Stimulated activated CD4-positive, alpha-beta T cell treated with anti-CD3 and anti-CD28 coated beads, Interleukin-12 subunit alpha, Interleukin-12 subunit beta, amount 100 ng/mL, for 4 hours (primary cell): ENCODE measurements around the gene BLTP3A.
"Not testable (repeated sequence)": the region's sequence is repeated elsewhere in the genome, so short reads cannot be mapped to it uniquely, and the experiment has no call there.

Source experiments
- DNase-seq: peaks from one replicate; pipeline ENCODE4 v3.0.0-alpha.2; 2020

Gene BLTP3A

GRCh38 chr6:34791701-34792604, at the start of gene BLTP3A:
Gene BLTP3A, plus strand, starts transcription at chr6:34792083. Its CDS starts 168 bp downstream, at chr6:34792251.
- DNase-seq = peak; percentile 73

GRCh38 chr6:34742094-34742493, 49.8 kb upstream of the BLTP3A start:
- no peak for DNase-seq

GRCh38 chr6:34743625-34744293, 48.1 kb upstream of the BLTP3A start:
- DNase-seq = no peak

- DNase-seq = not testable (repeated sequence)
Observed at GRCh38 chr6:34744294-34744647, 47.6 kb upstream of the BLTP3A start.

- no peak for DNase-seq
Observed at GRCh38 chr6:34745277-34746103, 46.4 kb upstream of the BLTP3A start.

GRCh38 chr6:34746104-34746846, 45.6 kb upstream of the BLTP3A start:
- DNase-seq = no peak

- no peak for DNase-seq
Observed at GRCh38 chr6:34748757-34749156, 43.1 kb upstream of the BLTP3A start.

GRCh38 chr6:34756513-34756856, 35.4 kb upstream of the BLTP3A start:
- DNase-seq = not testable (repeated sequence)

GRCh38 chr6:34757687-34758274, 34.1 kb upstream of the BLTP3A start:
- DNase-seq = no peak

- no peak for DNase-seq
Observed at GRCh38 chr6:34760108-34760507, 31.8 kb upstream of the BLTP3A start.

GRCh38 chr6:34761681-34762080, 30.2 kb upstream of the BLTP3A start:
- not testable (repeated sequence) for DNase-seq

GRCh38 chr6:34768148-34768547, 23.7 kb upstream of the BLTP3A start:
- no peak for DNase-seq

GRCh38 chr6:34771727-34772126, 20.2 kb upstream of the BLTP3A start:
- DNase-seq = no peak

- DNase-seq = no peak
Observed at GRCh38 chr6:34772940-34773339, 18.9 kb upstream of the BLTP3A start.

GRCh38 chr6:34773916-34774315, 18.0 kb upstream of the BLTP3A start:
- DNase-seq = no peak

- DNase-seq = no peak
Observed at GRCh38 chr6:34774967-34775366, 16.9 kb upstream of the BLTP3A start.

- not testable (repeated sequence) for DNase-seq
Observed at GRCh38 chr6:34785375-34785774, 6.5 kb upstream of the BLTP3A start.

GRCh38 chr6:34787152-34787551, 4.7 kb upstream of the BLTP3A start:
- not testable (repeated sequence) for DNase-seq

- no peak for DNase-seq
Observed at GRCh38 chr6:34788111-34788510, 3.8 kb upstream of the BLTP3A start.

- peak; percentile 41 for DNase-seq
Observed at GRCh38 chr6:34791164-34791700, 651 bp upstream of the BLTP3A start.

- no peak for DNase-seq
Observed at GRCh38 chr6:34792605-34793500, 970 bp downstream of the BLTP3A start.
